ENCODE measurements around the gene ASB18. TPM values are rescaled to one million over a fixed set of nuclear protein-coding genes. Genes with fewer than 3 reads are reported as not detected.

Gene ASB18
- total and polyA plus RNA-seq, 2 of the 13 experiments (the other 11 are each of a cell fraction or from before 2014, with no cell fraction given): not detected

GRCh38 chr2:236194786-236195185 is 69.4 kb downstream of the ASB18 start:
- in situ Hi-C loops (cut with HindIII; ENCODE audit: extremely low pct_ligation_motif_present, low pct_unique_long_range_greater_than_20kb) (no loop called here), intact Hi-C loops (cut with micrococcal nuclease; ENCODE audit: unreplicated experiment) (no loop called here)
- Histone ChIP-seq H3K4me2 (ENCODE audit: low read depth, low read length) (no peak overlapping the region), H2AFZ (ENCODE audit: low read length) (no peak overlapping the region), H3K4me1 (ENCODE audit: insufficient read depth, low read length) (no peaks in the 10 kb centered on the region), H3K27ac (ENCODE audit: extremely low read length, insufficient read depth, low read length) (no peak overlapping the region), H3K4me3 (replicated peaks in 1 of 3; ENCODE audit: insufficient read depth in 1 of 3, low read depth in 2 of 3, low read length in 3 of 3) (no peak overlapping the region), H3K27me3 (ENCODE audit: control insufficient read depth in 1 of 2, insufficient read depth in 2 of 2, low read length in 2 of 2) (peaks cover 7 to 34% of the 10 kb centered on the region in 2 experiments), H4K20me1 (ENCODE audit: insufficient read depth, low read length) (no peaks in the 10 kb centered on the region), H3K79me2 (ENCODE audit: insufficient read depth, low read length) (no peaks in the 10 kb centered on the region), H3K36me3 (replicated peaks in 1 of 2; ENCODE audit: control insufficient read depth in 1 of 2, insufficient read depth in 2 of 2, low read length in 2 of 2) (no peaks in the 10 kb centered on the region), H3K9ac (ENCODE audit: insufficient read depth, low read depth, low read length) (no peak overlapping the region), H3K9me3 (ENCODE audit: low read length) (no peaks in the 10 kb centered on the region)
- no TSS peak for BruUV-seq (replicated peaks)
- 48% methylated on average over 12 of the region's 12 CpGs for WGBS (ENCODE audit: low lambda C conversion rate)
- no peak for ATAC-seq
- CTCF ChIA-PET (ENCODE audit: low intra/inter-chr PET ratio, low total read pairs): no interaction called here
- no peak for DNase-seq (ENCODE audit: low spot score)
- 0 out of 2 replicates have a peak, but pooled peaks have one; percentile 20 for TF ChIP-seq HES4 (CRISPR knock-in tag; IDR thresholded peaks at IDR 0.05; ENCODE audit: borderline replicate concordance)
- no peak for TF ChIP-seq MIXL1 (CRISPR knock-in tag; IDR thresholded peaks at IDR 0.05)
- TF ChIP-seq FOSL1 (CRISPR knock-in tag; IDR thresholded peaks at IDR 0.05; ENCODE audit: borderline replicate concordance): no peak
- TF ChIP-seq NR3C1 (CRISPR knock-in tag; IDR thresholded peaks at IDR 0.05): no peak
- TF ChIP-seq MNT (IDR thresholded peaks at IDR 0.05): peak; percentile 67
- no peak for TF ChIP-seq TP53 (CRISPR knock-in tag; conservative IDR thresholded peaks at IDR 0.05)
- TF ChIP-seq KDM5B (CRISPR knock-in tag; IDR thresholded peaks at IDR 0.05; ENCODE audit: borderline replicate concordance): no peak
- TF ChIP-seq MED8 (CRISPR knock-in tag; IDR thresholded peaks at IDR 0.05; ENCODE audit: insufficient replicate concordance): no peak
- FAIRE-seq: no peak
- POLR2A ChIA-PET: no interaction called here

GRCh38 chr2:236193026-236193425 is 71.2 kb downstream of the ASB18 start:
- FAIRE-seq (no peak), ATAC-seq (peak; percentile 36; the same call in 2 of the 3 replicates), DNase-seq (ENCODE audit: low spot score) (no peak)
- peaks cover 7 to 34% of the 10 kb centered on the region in 2 experiments for H3K27me3 ChIP-seq (ENCODE audit: control insufficient read depth in 1 of 2, insufficient read depth in 2 of 2, low read length in 2 of 2)
- intact Hi-C loops (cut with micrococcal nuclease; ENCODE audit: unreplicated experiment) (no loop called here), in situ Hi-C loops (cut with HindIII; ENCODE audit: extremely low pct_ligation_motif_present, low pct_unique_long_range_greater_than_20kb) (no loop called here)
- H3K4me2 ChIP-seq (ENCODE audit: low read depth, low read length): no peak overlapping the region
- no peak overlapping the region for H3K27ac ChIP-seq (ENCODE audit: extremely low read length, insufficient read depth, low read length)
- WGBS (ENCODE audit: low lambda C conversion rate): 13% methylated on average over 10 of the region's 10 CpGs
- no peak overlapping the region for H3K9ac ChIP-seq (ENCODE audit: insufficient read depth, low read depth, low read length)
- POLR2A ChIA-PET: no interaction called here
- no peaks in the 10 kb centered on the region for H3K9me3 ChIP-seq (ENCODE audit: low read length)
- no peaks in the 10 kb centered on the region for H3K36me3 ChIP-seq (replicated peaks in 1 of 2; ENCODE audit: control insufficient read depth in 1 of 2, insufficient read depth in 2 of 2, low read length in 2 of 2)
- H3K4me3 ChIP-seq (replicated peaks in 1 of 3; ENCODE audit: insufficient read depth in 1 of 3, low read depth in 2 of 3, low read length in 3 of 3): no peak overlapping the region
- no peaks in the 10 kb centered on the region for H4K20me1 ChIP-seq (ENCODE audit: insufficient read depth, low read length)
- no peak overlapping the region for H2AFZ ChIP-seq (ENCODE audit: low read length)
- no TSS peak for BruUV-seq (replicated peaks)
- H3K4me1 ChIP-seq (ENCODE audit: insufficient read depth, low read length): no peaks in the 10 kb centered on the region
- no peaks in the 10 kb centered on the region for H3K79me2 ChIP-seq (ENCODE audit: insufficient read depth, low read length)
- CTCF ChIA-PET (ENCODE audit: low intra/inter-chr PET ratio, low total read pairs): no interaction called here
- TF ChIP-seq ARNT2 (CRISPR knock-in tag; IDR thresholded peaks at IDR 0.05; ENCODE audit: low read depth) (no peak), ZNF678 (CRISPR knock-in tag; IDR thresholded peaks at IDR 0.05) (no peak), ZNF263 (CRISPR knock-in tag; IDR thresholded peaks at IDR 0.05) (peak; percentile 91), EED (CRISPR knock-in tag; IDR thresholded peaks at IDR 0.05) (no peak), E2F2 (CRISPR knock-in tag; IDR thresholded peaks at IDR 0.05; ENCODE audit: borderline replicate concordance) (no peak), IRF9 (CRISPR knock-in tag; IDR thresholded peaks at IDR 0.05; ENCODE audit: borderline replicate concordance) (no peak), SRSF4 (IDR thresholded peaks at IDR 0.05; ENCODE audit: low read depth, low read length, poor library complexity, severe bottlenecking) (no peak), MED1 (CRISPR knock-in tag; IDR thresholded peaks at IDR 0.05) (no peak), JUNB (CRISPR knock-in tag; IDR thresholded peaks at IDR 0.05; ENCODE audit: borderline replicate concordance) (no peak)
